Tibial nerve (tissue), 3 donors: ENCODE data around the gene PLXNA4.

Source experiments
- POLR2A ChIP-seq, 2 donors: fragments of 450-650 bp; IDR thresholded peaks; one replicate each; pipeline ENCODE4 v1.6.1; 2017; ENCODE audit warnings: antibody characterized with exemption in 2 of 2, mild to moderate bottlenecking in 2 of 2, moderate library complexity in 2 of 2
- TF ChIP-seq, protein P1 (sequence below), 5 experiments: fragments of 200-600 bp in 3 of 5; fragments of 450-650 bp in 2 of 5; sonication (generic) in 3 of 5; IDR thresholded peaks; one replicate each; pipeline ENCODE4 v1.5.1; 2016 to 2019; ENCODE audit warnings: antibody characterized with exemption in 5 of 5, mild to moderate bottlenecking in 3 of 5, moderate library complexity in 2 of 5

- TF ChIP-seq POLR2A (IDR thresholded peaks at IDR 0.05) = no peak
- TF ChIP-seq, protein P1, sequence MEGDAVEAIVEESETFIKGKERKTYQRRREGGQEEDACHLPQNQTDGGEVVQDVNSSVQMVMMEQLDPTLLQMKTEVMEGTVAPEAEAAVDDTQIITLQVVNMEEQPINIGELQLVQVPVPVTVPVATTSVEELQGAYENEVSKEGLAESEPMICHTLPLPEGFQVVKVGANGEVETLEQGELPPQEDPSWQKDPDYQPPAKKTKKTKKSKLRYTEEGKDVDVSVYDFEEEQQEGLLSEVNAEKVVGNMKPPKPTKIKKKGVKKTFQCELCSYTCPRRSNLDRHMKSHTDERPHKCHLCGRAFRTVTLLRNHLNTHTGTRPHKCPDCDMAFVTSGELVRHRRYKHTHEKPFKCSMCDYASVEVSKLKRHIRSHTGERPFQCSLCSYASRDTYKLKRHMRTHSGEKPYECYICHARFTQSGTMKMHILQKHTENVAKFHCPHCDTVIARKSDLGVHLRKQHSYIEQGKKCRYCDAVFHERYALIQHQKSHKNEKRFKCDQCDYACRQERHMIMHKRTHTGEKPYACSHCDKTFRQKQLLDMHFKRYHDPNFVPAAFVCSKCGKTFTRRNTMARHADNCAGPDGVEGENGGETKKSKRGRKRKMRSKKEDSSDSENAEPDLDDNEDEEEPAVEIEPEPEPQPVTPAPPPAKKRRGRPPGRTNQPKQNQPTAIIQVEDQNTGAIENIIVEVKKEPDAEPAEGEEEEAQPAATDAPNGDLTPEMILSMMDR (IDR thresholded peaks at IDR 0.05) = no peak
Measured at GRCh38 chr7:132076301-132077035, 499.8 kb downstream of the PLXNA4 start.
